ENCODE measurements around the gene BOLA1.

GRCh38 chr1:149886396-149887195 is 12.8 kb upstream of the BOLA1 start:
- TF ChIP-seq ZFP3 (CRISPR knock-in tag; IDR thresholded peaks at IDR 0.05) (no peak), ZNF565 (CRISPR knock-in tag; conservative IDR thresholded peaks at IDR 0.05; ENCODE audit: low read depth) (no peak), CREB5 (CRISPR knock-in tag; IDR thresholded peaks at IDR 0.05; ENCODE audit: low read depth) (no peak), SNAI2 (CRISPR knock-in tag; IDR thresholded peaks at IDR 0.05) (no peak), RARB (CRISPR knock-in tag; IDR thresholded peaks at IDR 0.05) (peak; percentile 76), OSR1 (CRISPR knock-in tag; IDR thresholded peaks at IDR 0.05) (no peak), GLIS3 (CRISPR knock-in tag; IDR thresholded peaks at IDR 0.05) (peak; percentile 83; the same call in 1 of the 2 replicates), ARNTL (CRISPR knock-in tag; IDR thresholded peaks at IDR 0.05; ENCODE audit: borderline replicate concordance, low read depth) (no peak), ZC3H10 (CRISPR knock-in tag; IDR thresholded peaks at IDR 0.05) (no peak), ESRRG (CRISPR knock-in tag; IDR thresholded peaks at IDR 0.05) (no peak), CSDC2 (CRISPR knock-in tag; IDR thresholded peaks at IDR 0.05) (no peak)
- TF ChIP-seq, protein P1, sequence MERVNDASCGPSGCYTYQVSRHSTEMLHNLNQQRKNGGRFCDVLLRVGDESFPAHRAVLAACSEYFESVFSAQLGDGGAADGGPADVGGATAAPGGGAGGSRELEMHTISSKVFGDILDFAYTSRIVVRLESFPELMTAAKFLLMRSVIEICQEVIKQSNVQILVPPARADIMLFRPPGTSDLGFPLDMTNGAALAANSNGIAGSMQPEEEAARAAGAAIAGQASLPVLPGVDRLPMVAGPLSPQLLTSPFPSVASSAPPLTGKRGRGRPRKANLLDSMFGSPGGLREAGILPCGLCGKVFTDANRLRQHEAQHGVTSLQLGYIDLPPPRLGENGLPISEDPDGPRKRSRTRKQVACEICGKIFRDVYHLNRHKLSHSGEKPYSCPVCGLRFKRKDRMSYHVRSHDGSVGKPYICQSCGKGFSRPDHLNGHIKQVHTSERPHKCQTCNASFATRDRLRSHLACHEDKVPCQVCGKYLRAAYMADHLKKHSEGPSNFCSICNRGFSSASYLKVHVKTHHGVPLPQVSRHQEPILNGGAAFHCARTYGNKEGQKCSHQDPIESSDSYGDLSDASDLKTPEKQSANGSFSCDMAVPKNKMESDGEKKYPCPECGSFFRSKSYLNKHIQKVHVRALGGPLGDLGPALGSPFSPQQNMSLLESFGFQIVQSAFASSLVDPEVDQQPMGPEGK (CRISPR knock-in tag; IDR thresholded peaks at IDR 0.05; ENCODE audit: borderline replicate concordance): no peak
- TF ChIP-seq, protein P2, sequence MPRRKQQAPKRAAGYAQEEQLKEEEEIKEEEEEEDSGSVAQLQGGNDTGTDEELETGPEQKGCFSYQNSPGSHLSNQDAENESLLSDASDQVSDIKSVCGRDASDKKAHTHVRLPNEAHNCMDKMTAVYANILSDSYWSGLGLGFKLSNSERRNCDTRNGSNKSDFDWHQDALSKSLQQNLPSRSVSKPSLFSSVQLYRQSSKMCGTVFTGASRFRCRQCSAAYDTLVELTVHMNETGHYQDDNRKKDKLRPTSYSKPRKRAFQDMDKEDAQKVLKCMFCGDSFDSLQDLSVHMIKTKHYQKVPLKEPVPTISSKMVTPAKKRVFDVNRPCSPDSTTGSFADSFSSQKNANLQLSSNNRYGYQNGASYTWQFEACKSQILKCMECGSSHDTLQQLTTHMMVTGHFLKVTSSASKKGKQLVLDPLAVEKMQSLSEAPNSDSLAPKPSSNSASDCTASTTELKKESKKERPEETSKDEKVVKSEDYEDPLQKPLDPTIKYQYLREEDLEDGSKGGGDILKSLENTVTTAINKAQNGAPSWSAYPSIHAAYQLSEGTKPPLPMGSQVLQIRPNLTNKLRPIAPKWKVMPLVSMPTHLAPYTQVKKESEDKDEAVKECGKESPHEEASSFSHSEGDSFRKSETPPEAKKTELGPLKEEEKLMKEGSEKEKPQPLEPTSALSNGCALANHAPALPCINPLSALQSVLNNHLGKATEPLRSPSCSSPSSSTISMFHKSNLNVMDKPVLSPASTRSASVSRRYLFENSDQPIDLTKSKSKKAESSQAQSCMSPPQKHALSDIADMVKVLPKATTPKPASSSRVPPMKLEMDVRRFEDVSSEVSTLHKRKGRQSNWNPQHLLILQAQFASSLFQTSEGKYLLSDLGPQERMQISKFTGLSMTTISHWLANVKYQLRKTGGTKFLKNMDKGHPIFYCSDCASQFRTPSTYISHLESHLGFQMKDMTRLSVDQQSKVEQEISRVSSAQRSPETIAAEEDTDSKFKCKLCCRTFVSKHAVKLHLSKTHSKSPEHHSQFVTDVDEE (CRISPR knock-in tag; IDR thresholded peaks at IDR 0.05): no peak
- TF ChIP-seq, protein P3, sequence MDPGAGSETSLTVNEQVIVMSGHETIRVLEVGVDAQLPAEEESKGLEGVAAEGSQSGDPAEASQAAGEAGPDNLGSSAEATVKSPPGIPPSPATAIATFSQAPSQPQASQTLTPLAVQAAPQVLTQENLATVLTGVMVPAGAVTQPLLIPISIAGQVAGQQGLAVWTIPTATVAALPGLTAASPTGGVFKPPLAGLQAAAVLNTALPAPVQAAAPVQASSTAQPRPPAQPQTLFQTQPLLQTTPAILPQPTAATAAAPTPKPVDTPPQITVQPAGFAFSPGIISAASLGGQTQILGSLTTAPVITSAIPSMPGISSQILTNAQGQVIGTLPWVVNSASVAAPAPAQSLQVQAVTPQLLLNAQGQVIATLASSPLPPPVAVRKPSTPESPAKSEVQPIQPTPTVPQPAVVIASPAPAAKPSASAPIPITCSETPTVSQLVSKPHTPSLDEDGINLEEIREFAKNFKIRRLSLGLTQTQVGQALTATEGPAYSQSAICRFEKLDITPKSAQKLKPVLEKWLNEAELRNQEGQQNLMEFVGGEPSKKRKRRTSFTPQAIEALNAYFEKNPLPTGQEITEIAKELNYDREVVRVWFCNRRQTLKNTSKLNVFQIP (CRISPR knock-in tag; IDR thresholded peaks at IDR 0.05; ENCODE audit: borderline replicate concordance, low read depth): no peak

Measured in SK-N-SH treated with all-trans-retinoic acid at 6 μM for 48 hours (cell line).